Erythroblast (primary cell): ENCODE results near the gene VPS33A.

Experiments used
- GATA1 ChIP-seq: IDR thresholded peaks from 2 replicates; pipeline ENCODE4 v1.6.1; 2011; ENCODE audit warnings: low read depth, mild to moderate bottlenecking, control low read depth, low read length, moderate library complexity
- POLR2A ChIP-seq: IDR thresholded peaks from 2 replicates; pipeline ENCODE4 v1.6.1; 2011; ENCODE audit warnings: mild to moderate bottlenecking, low read length

GRCh38 chr12:122232691-122233090 lies 33.6 kb downstream of the VPS33A start:
- TF ChIP-seq POLR2A = no peak
- no peak for TF ChIP-seq GATA1
